Thyroid gland (tissue), 4 donors: ENCODE measurements around the gene UBE2D2. TPM values are rescaled to one million over a fixed set of nuclear protein-coding genes. Genes with fewer than 3 reads are reported as not detected.

Source experiments
- DNase-seq, 2 donors: peaks; one replicate each; pipeline ENCODE4 v3.0.0-alpha.2; 2019
- H3K27ac ChIP-seq, 3 donors: fragments of 200-600 bp; sonication (generic); 1 replicate in 2 of 3; 2 replicates in 1 of 3; pipeline ENCODE4 v1.5.1; 2016 to 2019; ENCODE audit warnings: mild to moderate bottlenecking in 1 of 3, moderate library complexity in 1 of 3
- H3K27me3 ChIP-seq: fragments of 200-600 bp; sonication (generic); one replicate; pipeline ENCODE4 v1.5.1; 2019
- H3K36me3 ChIP-seq, 2 donors: fragments of 200-600 bp; sonication (generic); one replicate each; pipeline ENCODE4 v1.5.1; 2016 to 2019
- H3K4me1 ChIP-seq, 2 donors: fragments of 200-600 bp; sonication (generic); one replicate each; pipeline ENCODE4 v1.5.1; 2017 to 2019
- H3K4me3 ChIP-seq, 3 donors: fragments of 200-600 bp; sonication (generic); replicated peaks in 1 of 3; 1 replicate in 2 of 3; 2 replicates in 1 of 3; pipeline ENCODE4 v1.5.1; 2016; ENCODE audit warnings: mild to moderate bottlenecking in 1 of 3
- H3K9me3 ChIP-seq: fragments of 200-600 bp; sonication (generic); one replicate; pipeline ENCODE4 v1.5.1; 2017
- CTCF ChIP-seq, 6 experiments: fragments of 200-600 bp in 3 of 6; fragments of 450-650 bp in 3 of 6; sonication (generic) in 3 of 6; IDR thresholded peaks; one replicate each; pipeline ENCODE4 v1.5.1; 2016 to 2019; ENCODE audit warnings: antibody characterized with exemption in 6 of 6, mild to moderate bottlenecking in 2 of 6, inconsistent platforms in 1 of 6, moderate library complexity in 1 of 6
- POLR2A ChIP-seq, 2 donors: fragments of 450-650 bp; IDR thresholded peaks; one replicate each; pipeline ENCODE4 v1.6.1; 2017; ENCODE audit warnings: antibody characterized with exemption in 2 of 2, mild to moderate bottlenecking in 2 of 2, moderate library complexity in 1 of 2
- WGBS, 2 donors: methylation state at CpG; one replicate each; pipeline ENCODE4 v1.1.5; 2017; 5-methylcytosine and 5-hydroxymethylcytosine counted together
- intact Hi-C: fragments of 100-400 bp; cut with DNase I; formaldehyde crosslinking; loops from one replicate; pipeline ENCODE4 v1.15.1; 2023
- total RNA-seq, 4 donors: library from RNA; depleted of rRNA; stranded (reverse); fragments of >200 nt; gene quantifications; one replicate each; pipeline ENCODE4 v1.2.3, GENCODE V29; 2016

Gene UBE2D2
- total RNA-seq, 4 donors from 2014 or later = 72.4 to 125 (median 99.5) TPM

GRCh38 chr5:139671096-139671841 is 110.1 kb downstream of the UBE2D2 start:
- H3K4me3 ChIP-seq = no peak overlapping the region
- peaks cover 62 to 95% of the 10 kb centered on the region in 2 donors for H3K4me1 ChIP-seq
- intact Hi-C loops = no loop called here
- H3K27me3 ChIP-seq = no peaks in the 10 kb centered on the region
- TF ChIP-seq POLR2A (IDR thresholded peaks at IDR 0.05) = no peak
- TF ChIP-seq CTCF (IDR thresholded peaks at IDR 0.05) = no peak
- no peak for DNase-seq
- H3K9me3 ChIP-seq = no peaks in the 10 kb centered on the region
- H3K36me3 ChIP-seq = no peaks in the 10 kb centered on the region
- WGBS, 2 donors = 55 to 79% methylated on average over 11 to 20 of the region's 20 CpGs
- H3K27ac ChIP-seq = peak overlapping the region; percentile 18 to 68 (median 59)

GRCh38 chr5:139675213-139675612 is 114.1 kb downstream of the UBE2D2 start:
- no peak for TF ChIP-seq POLR2A (IDR thresholded peaks at IDR 0.05)
- TF ChIP-seq CTCF (IDR thresholded peaks at IDR 0.05) = no peak
- H3K9me3 ChIP-seq = no peaks in the 10 kb centered on the region
- peaks cover 42 to 85% of the 10 kb centered on the region in 2 donors for H3K4me1 ChIP-seq
- peak overlapping the region in 2 of 3 donors; percentile 28 to 33 for H3K27ac ChIP-seq
- H3K4me3 ChIP-seq = no peak overlapping the region
- no peaks in the 10 kb centered on the region for H3K27me3 ChIP-seq
- H3K36me3 ChIP-seq = peaks cover 0 to 3% of the 10 kb centered on the region in 2 donors
- intact Hi-C loops = no loop called here
- WGBS, 2 donors = 60 to 84% methylated on average over 2 to 4 of the region's 4 CpGs
- no peak for DNase-seq

- no peak overlapping the region for H3K4me3 ChIP-seq
- intact Hi-C loops = no loop called here
- H3K27me3 ChIP-seq = no peaks in the 10 kb centered on the region
- H3K27ac ChIP-seq = peak overlapping the region in 1 of 3 donors; percentile 33
- peaks cover 35 to 79% of the 10 kb centered on the region in 2 donors for H3K4me1 ChIP-seq
- 83 to 92% methylated on average over 3 to 4 of the region's 4 CpGs for WGBS, 2 donors
- TF ChIP-seq POLR2A (IDR thresholded peaks at IDR 0.05) (no peak), CTCF (IDR thresholded peaks at IDR 0.05) (no peak)
- no peak for DNase-seq
- H3K9me3 ChIP-seq = no peaks in the 10 kb centered on the region
- H3K36me3 ChIP-seq = peaks cover 4 to 9% of the 10 kb centered on the region in 2 donors
These were observed 114.7 kb downstream of the UBE2D2 start for GRCh38 chr5:139675825-139676224.

GRCh38 chr5:139676406-139676805 is 115.3 kb downstream of the UBE2D2 start:
- peak overlapping the region in 1 of 3 donors; percentile 15 for H3K27ac ChIP-seq
- no peaks in the 10 kb centered on the region for H3K9me3 ChIP-seq
- WGBS, 2 donors = 91 to 100% methylated on average over 1 of the region's 3 CpGs
- intact Hi-C loops = no loop called here
- no peak overlapping the region for H3K4me3 ChIP-seq
- H3K36me3 ChIP-seq = peaks cover 9 to 11% of the 10 kb centered on the region in 2 donors
- H3K27me3 ChIP-seq = no peaks in the 10 kb centered on the region
- no peak for TF ChIP-seq CTCF (IDR thresholded peaks at IDR 0.05)
- TF ChIP-seq POLR2A (IDR thresholded peaks at IDR 0.05) = no peak
- H3K4me1 ChIP-seq = peaks cover 30 to 73% of the 10 kb centered on the region in 2 donors
- no peak for DNase-seq
